Mesodermal cell (in vitro differentiated cells): ENCODE results near the gene NR6A1.

Source experiments
- H3K27ac ChIP-seq: 2 replicates; pipeline ENCODE4 v1.7.0; 2013; ENCODE audit warnings: mild to moderate bottlenecking, low read depth, low read length, moderate library complexity; ENCODE audit not compliant: severe bottlenecking
- H3K36me3 ChIP-seq: 2 replicates; pipeline ENCODE4 v1.7.1; 2013; ENCODE audit warnings: mild to moderate bottlenecking, low read length, moderate library complexity; ENCODE audit not compliant: control insufficient read depth, insufficient read depth
- H3K4me1 ChIP-seq: one replicate; pipeline ENCODE4 v1.7.1; 2013; ENCODE audit warnings: mild to moderate bottlenecking, low read length; ENCODE audit not compliant: insufficient read depth, control insufficient read depth, poor library complexity, severe bottlenecking
- H3K4me3 ChIP-seq: 2 replicates; pipeline ENCODE4 v1.7.0; 2013; ENCODE audit warnings: low read length, control low read depth, mild to moderate bottlenecking; ENCODE audit not compliant: insufficient read depth, poor library complexity, severe bottlenecking; ENCODE audit errors: extremely low read depth
- H3K9me3 ChIP-seq: 2 replicates; pipeline ENCODE4 v1.7.1; 2013; ENCODE audit warnings: mild to moderate bottlenecking, low read length, moderate library complexity; ENCODE audit not compliant: control insufficient read depth
- WGBS, 2 experiments: methylation state at CpG; one replicate each; pipeline ENCODE4 v1.1.5; 2013; ENCODE audit warnings: missing lambda C conversion rate in 2 of 2; ENCODE audit not compliant: insufficient coverage in 2 of 2; 5-methylcytosine and 5-hydroxymethylcytosine counted together

NR6A1 gene

DNA sequence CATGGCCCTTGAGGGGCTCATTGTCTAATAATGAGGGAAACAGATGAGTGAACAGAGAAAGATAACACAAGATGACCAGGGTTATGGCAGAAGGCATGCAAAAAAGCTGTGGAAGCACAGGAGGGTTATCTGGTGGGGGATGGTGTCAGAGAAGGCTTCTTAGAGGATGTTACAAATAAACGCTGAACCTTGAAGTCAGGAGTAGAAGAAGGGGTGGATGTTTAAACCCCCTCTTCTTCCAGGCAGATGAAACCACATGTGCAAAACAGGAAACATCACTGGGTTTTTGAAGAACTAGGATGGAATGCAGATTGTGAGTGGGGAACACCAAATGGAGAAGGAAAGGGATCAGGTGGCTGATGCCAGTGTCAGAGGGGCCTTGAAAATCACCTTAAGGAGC is 222.1 kb downstream of the NR6A1 start:
- H3K27ac ChIP-seq, result no peak overlapping the region
- WGBS, 2 experiments, result 83 to 100% methylated on average over 1 of the region's 1 CpG
- peaks cover 5% of the 10 kb centered on the region for H3K36me3 ChIP-seq
- H3K9me3 ChIP-seq, result no peaks in the 10 kb centered on the region
- H3K4me3 ChIP-seq, result no peak overlapping the region
- peaks cover 8% of the 10 kb centered on the region for H3K4me1 ChIP-seq

DNA sequence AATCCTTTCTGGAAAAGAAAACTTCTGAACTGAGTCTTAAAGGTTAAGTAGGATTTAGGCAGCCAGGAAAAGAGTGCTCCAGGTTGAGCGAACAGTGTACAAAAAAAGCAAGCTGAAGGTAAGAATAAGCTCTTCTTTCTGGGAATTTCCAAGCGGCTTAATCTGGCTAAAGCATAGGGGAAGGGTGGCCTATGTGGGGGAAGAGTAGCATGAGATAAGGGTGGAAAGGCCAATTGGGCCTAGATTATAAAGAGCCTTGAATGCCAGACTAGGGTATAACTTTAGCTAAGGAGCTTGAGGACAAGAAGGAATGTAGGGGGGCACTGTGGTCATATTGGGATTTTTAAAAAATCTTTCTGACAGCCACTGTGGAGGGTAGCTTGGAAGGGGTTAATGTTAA is 226.6 kb downstream of the NR6A1 start:
- H3K36me3 ChIP-seq, result peaks cover 17% of the 10 kb centered on the region
- H3K27ac ChIP-seq, result no peak overlapping the region
- 97 to 100% methylated on average over 2 of the region's 2 CpGs for WGBS, 2 experiments
- H3K4me3 ChIP-seq, result no peak overlapping the region
- peaks cover 6% of the 10 kb centered on the region for H3K4me1 ChIP-seq
- no peaks in the 10 kb centered on the region for H3K9me3 ChIP-seq

DNA sequence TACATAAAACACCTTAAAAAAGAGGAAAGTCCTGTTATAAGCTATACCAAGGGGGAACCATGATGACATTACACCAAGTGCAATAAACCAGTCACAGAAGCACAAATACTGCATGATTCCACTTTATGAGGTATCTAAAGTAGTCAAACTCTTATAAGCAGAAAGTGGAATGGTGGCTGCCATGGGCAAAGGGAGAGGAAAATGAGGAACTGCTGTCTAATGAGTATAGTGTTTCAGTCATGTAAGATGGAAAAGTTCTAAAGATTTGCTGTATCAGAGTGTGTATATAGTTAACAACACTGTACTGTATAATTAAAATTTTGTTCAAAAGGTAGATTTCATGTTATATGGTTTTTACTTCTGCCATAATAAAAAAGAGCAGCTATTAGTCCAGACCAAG is 229.3 kb downstream of the NR6A1 start:
- Histone ChIP-seq H3K27ac (no peak overlapping the region), H3K4me3 (no peak overlapping the region), H3K36me3 (peaks cover 32% of the 10 kb centered on the region), H3K9me3 (no peaks in the 10 kb centered on the region), H3K4me1 (no peaks in the 10 kb centered on the region)

DNA sequence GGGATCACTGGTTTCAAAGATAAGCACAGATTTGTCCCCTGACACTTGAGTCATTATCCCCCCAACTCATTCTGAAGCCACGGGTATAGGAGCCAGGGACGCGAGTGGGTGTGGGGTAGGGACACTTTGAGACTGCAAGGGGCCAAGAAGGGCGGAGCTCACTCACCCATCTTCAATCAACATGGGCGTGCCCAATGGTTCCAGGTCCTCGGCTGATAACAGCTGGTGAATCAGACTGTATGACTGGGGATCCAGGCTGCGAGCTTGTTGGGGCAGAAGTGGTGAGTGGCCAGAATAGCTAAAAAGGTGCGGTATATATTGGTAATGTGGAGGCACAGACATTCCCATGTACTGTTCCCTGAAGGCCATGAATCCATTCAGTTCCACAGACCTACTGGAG is 233.2 kb downstream of the NR6A1 start:
- 93 to 100% methylated on average over 3 to 5 of the region's 8 CpGs for WGBS, 2 experiments
- H3K4me3 ChIP-seq, result no peak overlapping the region
- peaks cover 42% of the 10 kb centered on the region for H3K36me3 ChIP-seq
- no peak overlapping the region for H3K27ac ChIP-seq
- peaks cover 3% of the 10 kb centered on the region for H3K4me1 ChIP-seq
- no peaks in the 10 kb centered on the region for H3K9me3 ChIP-seq

DNA sequence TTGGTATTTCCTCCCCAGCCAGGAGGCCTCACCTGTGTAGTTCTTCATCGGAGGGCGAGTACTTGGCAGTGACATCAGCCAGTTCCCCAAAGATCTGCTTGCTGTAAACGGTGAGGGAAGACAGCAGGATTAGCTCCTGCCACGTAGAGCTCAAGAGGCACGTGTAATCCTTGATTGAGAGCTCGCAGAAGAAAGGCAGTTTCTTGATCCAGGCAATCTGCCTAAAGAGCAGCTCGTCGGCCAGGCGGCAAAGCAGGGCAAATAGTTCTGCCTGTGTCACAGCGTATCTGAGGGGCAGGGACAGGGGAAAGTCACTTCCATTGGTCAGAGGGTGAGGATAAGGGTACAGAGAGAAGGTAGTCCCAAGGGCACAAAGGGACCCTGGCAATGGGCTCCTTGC is 235.3 kb downstream of the NR6A1 start:
- Histone ChIP-seq H3K4me1 (peaks cover 3% of the 10 kb centered on the region), H3K9me3 (no peaks in the 10 kb centered on the region), H3K4me3 (no peak overlapping the region), H3K36me3 (peaks cover 51% of the 10 kb centered on the region), H3K27ac (no peak overlapping the region)
- WGBS, 2 experiments, result 92 to 97% methylated on average over 10 of the region's 10 CpGs

DNA sequence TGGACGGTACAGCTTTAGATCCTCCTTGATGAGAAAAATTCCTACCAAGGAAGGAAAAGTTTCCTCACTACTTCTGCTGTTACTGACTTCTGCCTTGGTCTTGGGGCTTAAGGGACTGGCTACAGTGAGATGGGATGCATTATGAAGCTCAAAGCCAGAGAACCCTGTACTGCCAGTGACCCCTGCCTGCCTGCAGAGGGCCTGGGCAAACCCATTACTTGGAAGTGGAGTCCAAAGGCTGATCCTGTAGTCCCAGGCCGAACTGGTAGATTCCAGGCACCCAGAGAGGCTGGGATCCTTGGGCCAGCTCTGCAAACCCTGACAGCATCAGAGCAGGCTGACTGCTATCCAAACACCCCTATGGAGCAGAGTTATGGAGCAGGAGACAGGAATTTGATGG is 238.2 kb downstream of the NR6A1 start:
- H3K36me3 ChIP-seq, result peaks cover 61% of the 10 kb centered on the region
- peaks cover 9% of the 10 kb centered on the region for H3K4me1 ChIP-seq
- no peak overlapping the region for H3K4me3 ChIP-seq
- H3K27ac ChIP-seq, result no peak overlapping the region
- no peaks in the 10 kb centered on the region for H3K9me3 ChIP-seq
- 80 to 100% methylated on average over 1 to 2 of the region's 2 CpGs for WGBS, 2 experiments

DNA sequence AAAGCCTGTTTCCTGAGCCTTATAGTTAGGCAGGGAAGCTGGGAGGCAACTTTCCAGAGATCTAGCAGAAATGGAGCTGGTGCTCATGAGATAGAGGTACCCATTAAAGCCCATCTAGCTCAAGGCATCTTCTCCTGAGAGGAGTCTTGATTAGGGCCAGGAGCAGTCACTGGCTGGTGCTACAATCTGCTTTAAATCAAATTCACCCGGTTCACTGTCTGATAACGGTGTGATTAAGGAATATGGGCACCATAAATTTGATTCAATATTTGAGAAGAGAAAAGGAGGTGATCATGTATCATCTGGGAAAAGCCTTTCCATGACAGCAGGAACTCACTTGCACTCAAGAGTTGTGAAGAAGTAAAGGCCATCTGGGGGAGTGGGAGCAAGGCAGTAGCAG is 240.0 kb downstream of the NR6A1 start:
- Histone ChIP-seq H3K9me3 (no peaks in the 10 kb centered on the region), H3K27ac (no peak overlapping the region), H3K4me1 (peaks cover 16% of the 10 kb centered on the region), H3K4me3 (no peak overlapping the region), H3K36me3 (peaks cover 66% of the 10 kb centered on the region)
- WGBS, 2 experiments, result 100% methylated on average over 1 to 2 of the region's 2 CpGs

DNA sequence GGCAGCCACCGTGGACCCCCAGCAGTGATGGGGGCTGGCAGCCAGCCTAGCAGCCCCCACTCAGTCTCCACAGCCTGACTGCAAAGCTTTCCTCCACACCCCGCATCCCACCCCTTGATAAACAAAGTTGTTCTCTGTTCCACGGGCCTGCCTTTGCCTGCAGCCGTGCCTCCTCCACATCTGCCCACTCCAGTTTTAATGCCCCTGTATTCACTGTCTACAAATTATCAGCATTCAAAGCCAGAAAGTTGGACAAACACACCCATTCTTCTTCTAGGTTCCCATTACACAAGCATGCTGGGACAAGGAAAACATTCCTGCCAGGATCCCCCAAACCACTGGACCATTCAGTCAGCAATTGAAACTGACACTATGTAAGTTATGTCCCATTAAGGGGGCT is 240.9 kb downstream of the NR6A1 start:
- no peak overlapping the region for H3K4me3 ChIP-seq
- peaks cover 63% of the 10 kb centered on the region for H3K36me3 ChIP-seq
- WGBS, 2 experiments, result 86 to 96% methylated on average over 4 of the region's 4 CpGs
- H3K27ac ChIP-seq, result no peak overlapping the region
- H3K9me3 ChIP-seq, result no peaks in the 10 kb centered on the region
- peaks cover 16% of the 10 kb centered on the region for H3K4me1 ChIP-seq

DNA sequence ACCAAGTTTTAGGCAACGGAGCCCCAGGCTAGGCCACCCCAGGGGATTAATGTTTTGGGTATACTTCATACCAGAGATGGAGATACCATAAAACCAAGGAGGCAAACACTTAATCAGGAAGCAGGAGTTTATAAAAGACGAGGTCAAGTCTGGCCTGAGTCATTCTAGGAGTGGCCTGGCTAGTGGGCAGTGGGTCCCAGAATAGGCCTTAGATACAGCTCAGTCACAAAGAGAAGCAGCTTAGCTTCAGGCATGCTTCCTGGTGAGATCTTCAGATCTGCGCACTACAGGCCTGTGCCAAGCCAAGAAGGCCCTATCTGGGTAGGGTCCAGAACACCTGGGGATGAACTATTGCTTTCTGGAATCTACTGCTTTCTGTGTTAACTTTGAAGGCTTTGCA is 243.3 kb downstream of the NR6A1 start:
- 94% methylated on average over 2 to 3 of the region's 3 CpGs for WGBS, 2 experiments
- Histone ChIP-seq H3K4me3 (no peak overlapping the region), H3K4me1 (peaks cover 12% of the 10 kb centered on the region), H3K36me3 (peaks cover 64% of the 10 kb centered on the region), H3K27ac (no peak overlapping the region), H3K9me3 (no peaks in the 10 kb centered on the region)

DNA sequence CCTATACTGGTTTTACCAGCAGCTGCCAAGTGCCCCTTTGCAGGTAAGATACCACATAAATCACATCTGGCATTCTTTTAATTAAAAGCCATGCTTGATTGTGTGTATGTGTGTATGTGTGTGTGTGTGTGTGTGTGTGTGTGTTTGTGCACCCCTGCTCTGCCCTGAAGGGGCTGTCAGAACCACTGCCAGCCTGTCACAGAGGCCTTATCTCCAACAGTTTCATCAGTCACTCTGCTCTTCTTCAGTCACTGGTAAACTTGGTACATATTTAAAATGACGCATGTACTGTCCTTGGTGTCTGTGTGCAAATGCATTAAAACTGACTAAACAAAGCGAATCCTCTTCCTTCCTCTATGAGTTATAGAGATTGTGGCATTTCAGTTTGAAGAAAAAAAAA is 244.9 kb downstream of the NR6A1 start:
- peaks cover 12% of the 10 kb centered on the region for H3K4me1 ChIP-seq
- H3K9me3 ChIP-seq, result no peaks in the 10 kb centered on the region
- WGBS, 2 experiments, result no CpG with 5 or more reads among the region's 2 CpGs
- H3K36me3 ChIP-seq, result peaks cover 61% of the 10 kb centered on the region
- no peak overlapping the region for H3K4me3 ChIP-seq
- no peak overlapping the region for H3K27ac ChIP-seq

DNA sequence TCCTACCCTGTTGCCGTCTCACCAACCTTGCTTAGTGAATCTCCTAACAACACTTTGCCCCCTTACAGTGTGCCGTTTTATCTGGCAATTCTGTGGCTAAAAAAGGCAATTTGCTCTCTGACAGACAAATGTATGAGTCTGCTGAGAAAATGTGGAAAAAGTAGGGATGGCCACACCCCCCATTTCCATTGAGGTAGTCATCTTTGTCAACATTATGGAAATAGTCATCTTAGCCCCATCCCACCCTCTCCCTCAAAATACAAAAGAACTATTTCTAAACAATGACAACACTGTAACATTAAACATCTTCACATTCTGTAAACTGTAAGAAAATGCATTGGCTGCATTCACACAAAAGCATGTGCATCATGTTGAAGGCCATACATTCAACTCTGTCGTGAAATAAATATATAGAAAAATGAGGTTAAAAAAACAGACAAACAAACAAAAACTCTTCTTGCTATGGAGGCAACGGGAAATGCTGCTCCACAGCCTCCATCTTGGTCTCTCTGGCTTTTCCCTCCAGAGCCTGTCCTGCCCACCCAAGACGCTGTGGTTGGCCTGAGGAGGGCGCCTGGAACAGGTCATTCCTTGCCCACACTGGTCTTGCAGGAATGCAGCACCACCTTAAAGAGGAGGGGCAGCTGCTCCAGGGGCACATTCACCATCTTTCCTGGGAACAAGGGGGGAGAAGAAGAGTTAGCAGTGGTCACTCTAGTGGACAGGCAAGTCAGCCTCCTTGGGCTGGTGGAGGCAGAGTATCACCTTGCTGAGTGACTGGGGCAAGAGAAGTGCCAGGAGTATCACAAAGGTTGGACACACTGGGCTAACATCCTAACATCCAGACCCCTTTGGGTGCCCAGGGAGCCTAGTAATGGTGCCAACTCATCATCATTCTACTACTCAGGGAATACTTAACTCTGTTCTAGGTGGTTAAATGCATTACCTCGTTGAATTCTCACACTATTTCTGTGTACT is 248.7 kb downstream of the NR6A1 start:
- 100% methylated on average over 2 to 3 of the region's 7 CpGs for WGBS, 2 experiments
- no peak overlapping the region for H3K27ac ChIP-seq

More for the DNA sequence above, 248.7 kb downstream of the NR6A1 start:
- H3K4me3 ChIP-seq, result no peak overlapping the region
- peaks cover 2% of the 10 kb centered on the region for H3K4me1 ChIP-seq
- H3K36me3 ChIP-seq, result peaks cover 44% of the 10 kb centered on the region
- H3K9me3 ChIP-seq, result peaks cover 2% of the 10 kb centered on the region
